Fibroblast of skin of right biceps (primary cell): ENCODE measurements around the gene MPRIP.

Experiments used
- DNase-seq: peaks from one replicate; pipeline ENCODE4 v3.0.0-alpha.2; 2013

The MPRIP gene

DNA sequence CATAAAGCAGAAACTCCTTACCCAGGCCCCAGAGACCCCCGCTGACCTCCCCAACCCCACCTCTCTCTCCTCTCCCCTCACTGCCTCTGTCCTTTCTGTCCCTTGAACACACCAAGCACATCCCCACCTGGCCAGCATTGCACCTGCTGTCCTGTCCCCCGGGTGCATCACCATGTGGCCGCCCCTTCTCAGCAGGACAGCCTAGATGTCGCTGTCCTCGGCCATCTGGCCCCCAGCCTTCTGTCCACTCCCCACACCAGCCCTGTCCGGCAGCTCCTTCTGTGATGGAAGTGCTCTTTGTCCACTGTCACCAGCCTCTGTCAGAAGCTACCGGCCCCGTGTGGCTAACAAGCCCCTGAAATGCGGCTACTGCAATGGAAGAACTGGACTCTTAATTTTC, 12.3 kb upstream of the MPRIP start:
- DNase-seq, result no peak

DNA sequence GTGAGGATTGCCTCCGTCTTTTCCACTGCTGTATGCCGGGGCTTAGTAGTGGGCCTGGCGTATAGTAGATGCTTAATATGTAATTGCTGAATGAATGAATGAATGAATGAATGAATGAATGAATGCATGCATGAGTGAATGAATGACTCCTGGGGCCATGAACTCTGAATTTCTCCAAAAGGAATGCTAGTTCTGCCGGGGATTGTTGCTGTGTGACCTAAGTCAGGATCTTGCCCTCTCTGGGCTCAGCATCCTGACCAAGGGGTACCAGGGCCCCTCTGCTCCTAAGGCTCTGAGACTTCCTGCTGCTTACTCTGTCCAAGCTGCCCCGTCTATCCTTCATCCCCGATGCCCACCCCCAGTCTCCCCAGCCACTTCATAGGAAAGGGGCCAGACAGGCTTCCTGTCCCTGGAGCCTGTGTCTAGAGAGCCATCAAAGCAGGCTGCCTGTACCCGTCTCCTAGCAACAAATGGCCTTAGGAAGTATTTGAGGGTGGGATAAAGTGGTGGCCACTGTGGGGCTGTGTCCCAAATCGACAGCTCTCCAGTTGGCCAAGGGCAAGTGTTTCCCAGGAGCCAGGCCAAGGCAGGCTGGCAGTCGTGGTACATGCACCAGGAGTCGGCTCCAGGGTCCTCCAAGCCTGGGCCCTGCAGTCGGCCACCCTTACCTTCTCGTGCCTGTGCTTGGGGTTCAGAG, 11.6 kb upstream of the MPRIP start:
- DNase-seq, result no peak

DNA sequence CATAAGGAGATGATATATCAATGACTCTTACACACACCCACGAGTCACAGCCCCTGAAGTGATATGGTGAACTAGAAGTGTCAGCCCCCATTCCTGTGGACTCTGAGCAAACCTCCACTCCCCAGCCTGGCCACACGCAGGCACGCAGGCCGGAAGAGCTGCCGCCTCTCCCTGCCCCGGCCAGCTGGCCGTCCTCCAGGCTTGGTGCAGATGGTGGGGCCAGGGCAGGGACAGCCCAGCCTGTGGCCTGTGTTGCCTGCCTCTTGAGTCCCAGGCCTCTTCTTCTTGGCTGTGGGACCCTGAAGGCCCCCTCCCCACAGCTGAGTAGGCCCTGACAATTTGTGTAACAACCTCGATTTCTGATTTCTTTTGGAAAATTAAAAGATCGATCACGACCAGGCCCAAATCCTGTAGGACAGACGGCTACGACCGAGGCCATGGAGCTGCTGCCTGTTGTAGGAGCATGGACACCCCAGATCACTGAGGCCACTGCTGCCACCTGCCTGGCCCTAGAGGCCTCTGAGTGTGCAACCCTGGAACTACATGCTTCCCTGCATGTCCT, 10.0 kb upstream of the MPRIP start:
- DNase-seq, result peak; percentile 81

DNA sequence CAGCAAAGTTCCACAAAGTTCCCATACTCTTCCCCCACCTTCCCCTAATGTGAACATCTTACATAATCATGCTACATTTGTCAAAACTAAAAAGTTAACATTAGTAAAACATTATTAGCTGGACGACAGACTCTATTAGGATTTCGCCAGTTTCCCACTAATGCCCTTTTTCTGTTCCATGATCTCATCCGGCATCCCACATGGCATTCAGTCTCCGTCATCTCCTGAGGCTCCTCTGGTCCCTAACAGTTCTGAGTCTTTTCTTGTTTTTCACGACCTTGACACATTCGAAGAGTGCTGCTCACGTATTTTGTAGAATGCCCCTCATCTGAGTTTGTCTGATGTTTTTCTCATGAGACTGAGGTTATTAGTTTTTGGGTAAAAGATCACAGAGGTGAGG, 8.8 kb upstream of the MPRIP start:
- no peak for DNase-seq

DNA sequence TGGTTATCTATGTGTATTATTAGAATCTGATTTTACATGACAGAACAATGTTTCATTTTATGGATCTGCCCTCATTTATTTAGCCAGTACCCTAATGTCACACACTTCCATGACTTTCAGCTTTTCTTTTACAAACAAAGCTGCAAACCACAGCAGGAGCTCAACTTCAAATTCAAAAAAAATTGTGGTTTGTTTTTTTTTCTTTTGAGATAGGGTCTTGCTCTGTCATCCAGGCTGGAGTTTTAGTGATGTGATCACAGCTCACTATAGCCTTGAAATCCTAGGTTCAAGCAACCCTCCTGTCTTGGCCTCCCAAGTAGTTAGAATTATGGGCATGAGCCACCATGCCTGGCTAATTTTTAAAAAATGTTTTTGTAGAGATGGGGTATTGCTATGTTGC, 8.2 kb upstream of the MPRIP start:
- no peak for DNase-seq

DNA sequence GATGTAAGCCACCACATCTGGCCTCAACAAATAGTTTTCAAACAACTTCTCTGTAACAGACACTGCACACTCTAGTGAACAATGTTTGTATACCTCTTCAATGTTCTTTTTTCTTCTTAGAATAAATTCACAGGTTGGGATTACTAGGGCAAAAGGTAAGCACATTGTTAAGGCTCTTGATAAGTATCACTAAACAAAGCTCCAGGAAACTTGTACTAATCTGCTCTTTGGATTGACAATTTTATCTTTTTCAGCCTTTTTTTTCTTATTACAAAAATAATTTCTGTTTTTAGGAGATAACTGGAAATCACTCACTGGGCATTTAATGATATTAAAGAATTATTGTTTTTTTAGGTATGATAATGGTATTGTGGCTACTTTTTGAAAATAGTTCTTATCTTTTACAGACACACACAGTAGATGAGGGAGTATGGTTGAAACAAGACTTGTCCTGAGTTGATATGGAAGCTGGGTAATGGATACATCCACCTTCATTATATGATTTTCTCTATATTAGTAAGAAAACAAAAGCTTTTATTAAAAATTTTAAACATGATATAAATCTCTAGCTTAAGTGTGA, 7.7 kb upstream of the MPRIP start:
- DNase-seq, result no peak

DNA sequence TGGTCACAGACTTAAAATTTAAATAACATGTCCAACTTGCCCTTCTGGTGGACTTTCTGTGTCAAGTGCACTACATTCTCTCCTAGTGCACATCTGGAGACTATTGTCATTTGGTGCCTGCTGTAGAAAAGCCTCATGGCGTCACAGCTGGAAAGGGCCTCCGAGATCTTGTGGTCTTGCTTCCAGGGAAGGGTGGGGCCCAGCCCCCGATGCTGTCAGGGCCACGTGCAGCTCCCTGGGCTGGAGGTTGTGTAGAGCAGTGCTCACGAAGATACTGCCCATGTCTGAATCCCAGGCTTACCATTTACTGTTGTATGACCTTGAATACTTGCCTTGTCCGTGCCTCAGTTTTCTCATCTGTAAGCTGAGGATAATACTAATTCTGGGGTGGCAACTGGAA, 6.8 kb upstream of the MPRIP start:
- no peak for DNase-seq

DNA sequence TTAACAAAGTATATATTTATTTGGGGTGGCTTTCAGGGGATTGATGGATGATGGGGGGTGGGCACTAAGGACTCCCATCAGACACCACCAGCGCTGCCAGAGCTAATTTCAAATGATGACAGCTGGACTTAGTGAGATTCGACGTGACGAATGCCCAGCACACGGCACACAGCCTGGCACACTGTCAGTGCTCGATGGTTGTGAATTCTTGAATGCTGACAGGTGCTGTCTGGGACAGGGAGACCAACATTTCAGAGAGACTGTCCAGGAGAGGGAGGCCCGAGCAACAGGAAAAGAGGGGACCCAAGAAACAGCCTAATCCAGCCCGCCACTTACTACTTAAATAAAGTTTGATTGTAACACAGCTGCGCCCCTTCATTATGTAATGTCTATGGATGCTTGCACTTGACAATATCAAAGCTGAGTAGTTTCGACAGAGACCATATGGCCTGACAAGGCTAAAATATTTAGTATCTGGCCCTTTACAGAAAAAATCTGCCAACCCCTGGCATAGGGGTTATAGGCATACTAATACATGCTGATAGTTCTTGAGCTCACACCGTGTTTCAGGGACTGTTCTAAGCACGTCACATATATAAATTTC, 6.2 kb upstream of the MPRIP start:
- DNase-seq, result no peak

DNA sequence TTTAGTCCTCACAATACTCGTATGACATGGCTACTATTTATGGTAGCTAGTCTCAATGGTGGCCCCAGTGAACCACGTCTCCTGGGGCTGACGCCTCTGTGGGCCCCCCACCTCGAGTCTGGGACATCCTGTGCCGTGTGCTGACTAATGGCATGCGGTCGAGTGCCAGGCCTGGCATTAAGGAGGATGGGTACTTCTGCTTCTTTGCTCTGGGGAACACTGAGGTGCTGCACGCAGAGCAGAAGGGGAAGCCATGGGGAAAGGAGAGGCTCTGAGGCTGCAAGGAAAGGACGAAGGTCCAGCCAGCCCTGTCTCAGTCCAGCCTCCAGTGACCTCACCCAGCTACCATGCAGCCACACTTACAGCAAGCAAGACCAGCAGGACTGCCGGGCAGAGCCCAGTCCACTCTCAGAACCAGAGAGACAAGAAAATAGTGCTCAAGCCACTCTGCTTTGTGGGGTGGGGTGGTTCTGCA, 5.7 kb upstream of the MPRIP start:
- no peak for DNase-seq

DNA sequence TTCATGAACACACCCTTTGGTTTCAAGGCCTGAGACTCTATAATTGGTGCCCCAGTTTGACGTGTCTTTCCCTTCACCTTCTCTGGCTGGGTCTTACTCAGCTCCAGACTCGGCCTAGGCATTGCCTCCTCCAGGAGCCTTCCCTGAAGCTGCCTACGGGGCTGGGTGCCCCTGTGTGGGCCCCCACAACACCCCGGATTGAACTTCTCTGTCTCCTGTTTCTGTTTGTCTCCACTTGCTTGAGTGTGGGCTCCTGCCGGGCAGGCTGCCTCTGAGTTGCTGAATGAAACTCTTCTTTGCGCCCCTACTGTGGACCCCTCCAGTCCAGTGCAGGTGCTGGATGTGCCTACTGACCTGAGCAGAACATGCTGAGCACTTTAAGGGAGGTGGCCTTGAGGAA, 2.3 kb upstream of the MPRIP start:
- DNase-seq, result no peak

DNA sequence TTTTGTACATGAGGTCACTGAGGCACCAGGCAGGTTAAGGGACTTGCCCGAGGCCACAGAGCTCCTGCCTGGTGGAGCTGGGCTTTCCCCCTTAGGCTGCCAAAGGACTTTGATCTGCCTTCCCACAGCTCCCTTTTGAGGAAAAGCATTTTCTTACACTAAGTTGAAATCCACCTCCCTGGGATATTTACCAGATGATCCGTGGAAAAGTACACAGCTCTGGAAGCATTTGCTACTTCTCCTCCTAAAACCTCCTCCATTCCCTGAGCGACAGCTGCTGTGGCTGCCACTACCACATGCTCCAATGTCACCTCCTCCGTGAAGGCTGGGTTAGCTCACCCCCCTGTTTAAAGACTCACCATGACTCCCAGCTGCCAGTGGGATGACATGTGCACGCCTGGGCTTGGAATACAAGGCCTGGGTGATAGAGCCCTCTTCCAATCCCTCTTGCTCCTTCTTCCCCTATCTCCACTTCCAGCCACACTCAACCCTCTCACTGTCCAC, 1.2 kb upstream of the MPRIP start:
- peak; percentile 59 for DNase-seq

DNA sequence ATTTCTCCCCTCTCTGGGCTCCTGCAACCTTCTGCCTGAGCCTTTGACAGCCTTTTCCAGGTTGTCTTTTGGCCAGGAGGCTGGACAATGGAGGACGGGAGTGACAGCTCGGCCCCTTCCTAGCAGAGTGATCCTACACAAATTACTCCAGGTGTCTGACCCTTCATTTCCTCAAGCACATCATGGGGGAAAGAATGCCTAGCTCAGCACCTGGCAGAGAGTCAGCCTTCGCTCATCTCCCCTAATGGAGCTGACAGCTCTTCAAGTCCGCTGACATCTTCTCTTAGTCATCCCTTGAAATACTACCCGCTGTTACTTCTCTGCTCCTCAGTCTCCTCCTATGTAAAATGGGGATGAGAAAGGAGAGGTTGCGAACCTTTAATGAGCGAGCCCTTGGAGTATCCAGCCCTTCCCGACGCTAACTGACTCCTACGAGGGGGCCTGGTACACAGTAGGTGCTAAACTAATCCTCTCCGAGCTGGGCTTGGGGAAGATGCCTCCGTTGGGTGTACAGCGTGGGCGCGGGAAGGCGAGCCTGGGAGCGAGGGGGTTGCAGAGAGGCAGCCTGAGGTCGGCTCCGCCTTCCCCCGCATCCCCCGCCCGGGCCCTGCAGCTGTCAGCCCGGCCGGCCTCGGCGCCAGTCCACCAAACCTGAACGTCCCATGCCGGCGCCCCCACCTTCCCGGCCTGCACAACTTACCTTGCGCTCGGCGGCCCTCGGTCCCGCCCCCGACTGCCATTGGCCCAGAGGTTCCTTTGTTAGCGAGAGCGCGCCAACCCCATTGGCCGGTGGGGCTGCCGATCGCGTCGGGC, 480 bp upstream of the MPRIP start:
- peak; percentile 98 for DNase-seq

DNA sequence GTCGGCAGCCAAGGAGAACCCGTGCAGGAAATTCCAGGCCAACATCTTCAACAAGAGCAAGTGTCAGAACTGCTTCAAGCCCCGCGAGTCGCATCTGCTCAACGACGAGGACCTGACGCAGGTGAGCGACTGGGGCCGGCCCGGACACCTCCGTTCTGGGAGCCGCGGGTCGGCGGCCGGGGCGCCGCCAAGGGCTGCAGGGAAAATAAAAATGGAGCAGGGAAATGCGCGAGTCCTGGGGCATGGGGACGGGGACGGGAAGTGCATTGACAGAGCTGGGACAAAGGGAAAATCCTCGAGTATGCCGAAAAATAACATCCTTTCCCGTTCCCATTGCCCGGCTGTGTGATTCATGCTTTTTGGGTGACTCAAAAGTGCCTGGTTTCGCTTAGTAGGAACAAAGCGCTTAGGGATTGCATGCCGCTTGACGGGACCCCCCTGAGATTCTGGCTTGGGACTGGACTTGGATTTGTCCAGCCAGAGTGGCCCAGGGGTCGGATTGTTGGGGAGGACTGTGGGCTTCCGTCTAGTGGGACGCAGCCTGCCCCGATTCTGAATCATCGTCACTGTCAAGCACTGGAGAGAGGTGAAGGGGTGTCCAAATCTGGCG, 699 bp downstream of the MPRIP start:
- DNase-seq, result peak; percentile 76

DNA sequence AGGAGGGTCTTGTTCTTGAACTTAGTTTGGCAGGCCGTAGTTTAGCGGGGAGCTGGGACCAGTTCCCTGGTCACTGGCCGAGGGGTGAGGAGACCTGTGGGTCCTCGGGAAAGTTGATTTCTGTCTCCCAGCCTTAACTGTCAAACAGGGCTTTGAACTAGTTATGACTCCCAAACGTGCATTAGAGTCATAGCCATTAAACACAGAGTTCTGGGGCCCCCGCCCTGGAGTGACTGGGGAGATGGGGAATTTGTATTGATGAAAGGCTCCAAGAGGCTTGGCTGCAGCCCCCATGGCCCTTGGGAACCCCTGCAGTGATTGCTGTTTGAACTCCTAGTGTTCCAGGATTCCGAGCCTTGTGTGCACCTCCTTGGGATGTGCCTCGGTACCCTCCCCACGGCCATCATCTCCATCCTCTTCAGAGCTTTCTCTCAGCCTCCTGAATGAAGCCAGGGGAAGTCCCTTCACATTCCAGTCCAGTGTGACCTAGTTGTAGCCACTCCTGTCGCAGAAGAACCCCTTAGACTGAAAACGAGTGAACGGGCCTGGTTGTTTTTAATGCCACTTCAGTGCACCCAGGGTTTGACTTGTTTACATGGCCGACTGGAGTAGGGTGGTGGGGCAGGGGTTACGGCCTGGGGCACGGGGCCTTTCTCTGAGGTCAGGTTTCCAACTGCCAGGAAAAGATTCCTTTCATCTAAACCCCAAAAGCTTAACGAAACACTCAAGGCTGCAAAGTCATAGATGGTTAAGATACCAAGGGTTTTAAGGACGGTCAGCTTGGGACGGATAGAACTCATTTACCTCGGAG, 1.4 kb downstream of the MPRIP start:
- no peak for DNase-seq

DNA sequence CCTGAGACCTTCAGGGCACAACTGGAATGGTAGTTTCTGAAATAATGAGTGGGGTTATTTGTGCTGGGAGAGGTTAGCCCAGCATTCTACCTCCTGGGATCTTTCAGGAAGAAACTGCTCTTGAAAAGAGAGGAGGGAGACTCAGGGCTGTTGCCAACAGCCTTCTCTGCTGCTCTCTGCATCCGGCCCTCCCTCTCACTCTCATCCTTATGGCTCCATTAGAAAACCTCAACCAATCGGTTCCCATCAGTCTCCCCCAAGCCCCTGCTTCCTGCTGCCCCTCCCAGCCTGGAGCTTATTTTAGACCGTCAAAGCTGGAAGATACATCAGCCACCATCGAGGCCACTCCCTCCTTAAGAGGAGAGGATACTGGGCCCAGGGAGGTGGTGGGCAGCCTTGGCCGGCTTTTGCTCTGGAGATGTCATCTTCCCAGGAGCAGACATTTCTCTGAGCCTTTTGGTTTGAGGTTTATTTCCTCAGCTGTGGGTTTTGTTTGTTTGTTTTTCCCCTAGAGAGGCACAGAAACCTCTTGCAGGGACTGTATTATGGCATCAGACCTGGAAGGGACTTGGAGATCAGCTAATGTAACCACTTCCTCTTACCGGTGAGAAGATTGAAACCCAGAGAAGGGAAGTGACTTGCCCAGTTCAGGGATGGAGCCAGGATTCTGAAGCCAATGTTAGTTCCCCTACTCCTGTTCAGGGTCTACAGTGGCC, 2.7 kb downstream of the MPRIP start:
- DNase-seq, result peak; percentile 87

DNA sequence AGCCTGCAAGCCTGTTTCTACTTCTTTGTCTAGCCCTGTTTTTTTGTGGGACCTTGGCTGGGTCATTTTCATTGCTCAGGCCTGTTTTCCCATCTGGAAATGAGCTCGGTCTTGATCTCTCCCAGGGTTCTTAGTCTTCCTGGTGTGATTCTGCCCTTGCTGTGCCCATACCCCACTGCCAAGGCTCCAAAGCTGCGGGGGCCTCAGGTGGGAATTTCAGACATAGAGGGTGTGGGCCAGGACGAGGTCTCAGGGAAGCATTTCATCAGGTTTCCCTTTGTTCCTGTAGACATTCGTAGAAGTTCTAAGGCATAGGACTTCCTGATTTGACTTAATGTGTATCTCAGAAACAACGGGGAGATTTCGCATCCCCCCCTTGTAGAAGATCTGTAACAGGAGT, 5.8 kb downstream of the MPRIP start:
- DNase-seq, result no peak

DNA sequence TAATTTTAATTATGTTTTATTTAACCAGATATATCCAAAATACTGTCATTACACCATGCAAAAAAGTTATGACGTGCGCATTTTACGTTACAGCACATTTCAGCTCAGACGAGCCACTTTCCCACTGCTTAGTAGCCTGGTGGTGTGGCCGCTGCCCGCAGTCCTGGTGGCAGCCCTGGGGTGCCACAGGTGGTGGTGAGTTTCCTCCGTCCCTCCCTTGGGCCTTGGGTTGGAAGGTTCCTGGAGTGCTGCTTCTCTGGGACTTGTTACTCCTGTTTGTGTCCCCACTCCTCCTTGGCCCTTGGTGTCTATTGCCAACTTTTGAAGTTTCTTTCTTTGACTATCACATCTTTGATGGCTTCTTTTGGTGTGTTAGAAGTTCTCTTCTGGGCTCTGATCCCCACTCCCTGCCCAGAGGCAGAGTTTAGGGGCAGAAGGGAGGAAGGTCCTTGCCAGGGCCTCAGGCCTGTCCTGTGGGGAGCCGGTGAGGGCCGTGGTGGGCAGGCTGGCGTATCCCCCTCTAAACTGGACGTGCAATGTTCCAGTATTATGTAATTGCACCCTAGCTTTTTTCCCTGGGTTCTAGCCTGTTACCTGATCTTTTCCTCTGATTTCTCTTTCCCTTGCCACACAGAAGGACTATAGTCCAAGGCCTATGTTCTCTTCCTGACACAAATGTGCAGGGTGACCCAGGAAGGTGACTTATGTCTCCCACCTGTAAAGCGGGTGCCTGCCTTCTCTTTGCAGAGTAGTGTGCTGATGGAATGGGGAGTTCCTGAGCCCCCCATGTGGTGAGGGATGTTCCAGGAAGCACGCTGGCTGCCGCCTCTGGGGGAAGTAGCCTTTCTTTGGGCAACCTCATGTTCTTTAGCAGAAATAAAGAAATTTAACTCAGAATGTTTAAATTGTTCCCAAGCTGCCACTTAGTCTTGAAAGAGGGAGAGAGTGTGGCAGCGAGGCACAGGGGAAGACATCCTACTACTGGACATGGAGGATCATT, 8.4 kb downstream of the MPRIP start:
- no peak for DNase-seq

DNA sequence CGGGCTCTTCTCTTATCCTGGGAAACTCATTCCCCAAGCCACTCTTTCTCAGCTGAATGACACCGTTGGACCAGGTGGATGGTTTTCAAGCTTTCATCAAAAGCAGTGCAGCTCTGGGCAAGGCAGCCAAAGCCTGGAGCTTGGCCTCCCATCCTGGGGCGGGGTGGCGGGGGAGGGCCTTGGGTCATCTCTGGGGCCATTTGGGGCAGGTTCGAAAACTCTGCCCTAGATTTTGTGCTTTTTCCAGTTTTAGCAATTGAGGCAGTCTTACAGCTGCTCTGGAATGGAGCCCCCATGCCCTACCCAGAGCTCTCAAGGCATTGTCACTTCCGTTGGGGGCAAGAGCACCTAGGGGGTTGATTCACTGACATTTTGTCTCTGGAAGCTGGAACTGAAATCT, 9.1 kb downstream of the MPRIP start:
- no peak for DNase-seq

DNA sequence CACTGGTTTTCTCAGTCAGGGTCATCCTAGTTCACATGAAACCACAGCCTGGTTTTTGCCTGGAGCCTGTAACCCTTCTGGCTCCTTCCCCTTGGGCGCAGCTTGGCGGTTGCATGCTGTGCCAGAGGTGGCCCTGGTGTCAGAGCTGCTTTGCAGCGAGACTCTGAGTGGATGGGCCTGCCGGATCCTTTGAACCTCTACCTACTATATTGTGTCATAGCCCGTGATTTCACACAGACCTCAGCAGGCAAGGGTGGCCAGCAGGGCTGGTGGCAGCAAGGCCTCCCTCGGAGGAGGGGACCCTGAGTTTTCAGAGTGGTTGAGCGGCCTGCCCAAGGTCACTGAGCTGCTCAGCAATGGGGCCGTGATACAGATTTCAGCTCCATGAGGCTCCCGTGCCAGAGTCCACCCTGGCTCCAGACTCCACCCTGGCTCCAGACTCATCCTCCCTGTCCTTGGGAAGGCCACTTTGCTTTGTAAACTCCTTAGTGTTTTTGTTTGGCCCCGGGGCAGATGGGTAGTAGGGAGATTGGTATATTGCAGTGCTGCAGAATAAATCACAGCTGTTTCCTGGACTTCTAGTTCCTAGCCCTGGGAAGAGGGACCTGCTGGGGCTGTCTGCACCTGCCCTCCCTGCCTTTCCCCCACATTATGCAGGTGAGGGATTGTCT, 9.7 kb downstream of the MPRIP start:
- DNase-seq, result no peak
